GM19043 (cell line): ENCODE results near the gene CARS2.
"Not testable (repeated sequence)": the region's sequence is repeated elsewhere in the genome, so short reads cannot be mapped to it uniquely, and the experiment has no call there.

Experiments used
- ATAC-seq: cut with Tn5 transposase; IDR thresholded peaks from one replicate; pipeline ENCODE4 v1.9.1; 2021; ENCODE audit warnings: low read depth; ENCODE audit not compliant: unreplicated experiment

The CARS2 gene

GRCh38 chr13:110624766-110625756 is 80.9 kb downstream of the CARS2 start:
- no peak for ATAC-seq

- no peak for ATAC-seq
Observed at GRCh38 chr13:110620596-110620995, 85.3 kb downstream of the CARS2 start.

GRCh38 chr13:110618780-110619179 is 87.1 kb downstream of the CARS2 start:
- no peak for ATAC-seq

GRCh38 chr13:110618167-110618566 is 87.7 kb downstream of the CARS2 start:
- no peak for ATAC-seq

- ATAC-seq: no peak
Observed at GRCh38 chr13:110617321-110618072, 88.4 kb downstream of the CARS2 start.

- peak; percentile 46 for ATAC-seq
Observed at GRCh38 chr13:110616103-110617101, 89.5 kb downstream of the CARS2 start.

GRCh38 chr13:110615322-110616102 is 90.4 kb downstream of the CARS2 start, which contains the start of gene NAXD:
Gene NAXD, plus strand, starts transcription at chr13:110615545. Its CDS starts 57 bp downstream, at chr13:110615602.
- peak; percentile 65 for ATAC-seq

GRCh38 chr13:110615005-110615321 is 91.0 kb downstream of the CARS2 start:
- ATAC-seq: no peak

GRCh38 chr13:110610955-110611595 is 94.8 kb downstream of the CARS2 start:
- no peak for ATAC-seq

GRCh38 chr13:110607675-110608224 is 98.2 kb downstream of the CARS2 start:
- no peak for ATAC-seq

- ATAC-seq: not testable (repeated sequence)
Observed at GRCh38 chr13:110606281-110606680, 99.6 kb downstream of the CARS2 start.

GRCh38 chr13:110605132-110605531 is 100.8 kb downstream of the CARS2 start:
- no peak for ATAC-seq

- no peak for ATAC-seq
Observed at GRCh38 chr13:110600980-110601379, 104.9 kb downstream of the CARS2 start.

GRCh38 chr13:110600261-110600819 is 105.6 kb downstream of the CARS2 start:
- no peak for ATAC-seq

GRCh38 chr13:110597041-110597689 is 108.8 kb downstream of the CARS2 start:
- no peak for ATAC-seq

GRCh38 chr13:110593430-110594130 is 112.3 kb downstream of the CARS2 start:
- peak; percentile 96 for ATAC-seq

GRCh38 chr13:110592665-110593064 is 113.3 kb downstream of the CARS2 start:
- no peak for ATAC-seq
